RWPE2 (cell line): Measurements from ENCODE around the gene KIAA0513.

Source experiments
- ATAC-seq: fragments of 200-7000 bp; cut with Tn5 transposase; 3 replicates; pipeline ENCODE4 v1.9.1; 2021; ENCODE audit warnings: low read depth
- DNase-seq: peaks from one replicate; pipeline ENCODE4 v3.0.0-alpha.2; 2020; ENCODE audit warnings: low spot score
- H3K27ac ChIP-seq: fragments of 450-650 bp; 2 replicates; pipeline ENCODE4 v1.5.1; 2017; ENCODE audit warnings: mild to moderate bottlenecking; ENCODE audit not compliant: poor library complexity, severe bottlenecking
- H3K27me3 ChIP-seq: fragments of 250-450 bp; sonication (Bioruptor Pico); 2 replicates; pipeline ENCODE4 v1.5.1; 2021; ENCODE audit warnings: mild to moderate bottlenecking, moderate library complexity; ENCODE audit not compliant: insufficient read depth, poor library complexity, severe bottlenecking
- H3K36me3 ChIP-seq: fragments of 250-450 bp; sonication (Bioruptor Pico); 2 replicates; pipeline ENCODE4 v1.5.1; 2020; ENCODE audit warnings: low read depth, mild to moderate bottlenecking, moderate library complexity
- H3K4me1 ChIP-seq: fragments of 250-450 bp; sonication (Bioruptor Pico); 2 replicates; pipeline ENCODE4 v1.5.1; 2021; ENCODE audit warnings: mild to moderate bottlenecking, moderate library complexity; ENCODE audit not compliant: insufficient read depth, poor library complexity, severe bottlenecking
- H3K4me3 ChIP-seq: fragments of 250-450 bp; sonication (Bioruptor Pico); 2 replicates; pipeline ENCODE4 v1.5.1; 2021; ENCODE audit warnings: mild to moderate bottlenecking, moderate library complexity; ENCODE audit not compliant: severe bottlenecking
- H3K9me3 ChIP-seq: fragments of 250-450 bp; sonication (Bioruptor Pico); 2 replicates; pipeline ENCODE4 v1.5.1; 2021; ENCODE audit warnings: mild to moderate bottlenecking, moderate library complexity; ENCODE audit not compliant: severe bottlenecking
- CTCF ChIP-seq: fragments of 450-650 bp; IDR thresholded peaks from one replicate; pipeline ENCODE4 v1.5.1; 2017; ENCODE audit warnings: mild to moderate bottlenecking, moderate library complexity; ENCODE audit not compliant: poor library complexity, severe bottlenecking

KIAA0513 gene

GRCh38 chr16:85062323-85062722 is 34.7 kb downstream of the KIAA0513 start:
- no peak for TF ChIP-seq CTCF
- H3K4me3 ChIP-seq, result no peak overlapping the region
- H3K36me3 ChIP-seq, result peaks cover 4% of the 10 kb centered on the region; the same call in 1 of the 2 replicates
- DNase-seq (no peak), ATAC-seq (no peak)
- no peaks in the 10 kb centered on the region for H3K4me1 ChIP-seq
- no peak overlapping the region for H3K27ac ChIP-seq
- peaks cover 3% of the 10 kb centered on the region for H3K9me3 ChIP-seq
- no peaks in the 10 kb centered on the region for H3K27me3 ChIP-seq

- Histone ChIP-seq H3K4me3 (no peak overlapping the region), H3K27me3 (no peaks in the 10 kb centered on the region), H3K36me3 (peaks cover 4% of the 10 kb centered on the region; the same call in 1 of the 2 replicates), H3K4me1 (no peaks in the 10 kb centered on the region), H3K27ac (no peak overlapping the region), H3K9me3 (peaks cover 3% of the 10 kb centered on the region)
- ATAC-seq (0 out of 3 replicates have a peak, but pooled peaks have one; percentile 42), DNase-seq (no peak)
- no peak for TF ChIP-seq CTCF
Measured at GRCh38 chr16:85062845-85063244, 35.2 kb downstream of the KIAA0513 start.

- Histone ChIP-seq H3K27me3 (no peaks in the 10 kb centered on the region), H3K9me3 (peaks cover 3% of the 10 kb centered on the region), H3K27ac (no peak overlapping the region), H3K4me3 (no peak overlapping the region), H3K36me3 (no peaks in the 10 kb centered on the region), H3K4me1 (no peaks in the 10 kb centered on the region)
- ATAC-seq, result no peak
- TF ChIP-seq CTCF, result no peak
- no peak for DNase-seq
Measured at GRCh38 chr16:85064186-85064585, 36.6 kb downstream of the KIAA0513 start.

- H3K36me3 ChIP-seq, result no peaks in the 10 kb centered on the region
- no peak overlapping the region for H3K27ac ChIP-seq
- ATAC-seq (no peak), DNase-seq (no peak)
- no peaks in the 10 kb centered on the region for H3K27me3 ChIP-seq
- H3K4me3 ChIP-seq, result no peak overlapping the region
- H3K9me3 ChIP-seq, result peaks cover 3% of the 10 kb centered on the region
- H3K4me1 ChIP-seq, result no peaks in the 10 kb centered on the region
- TF ChIP-seq CTCF, result no peak
Measured at GRCh38 chr16:85065099-85065498, 37.5 kb downstream of the KIAA0513 start.

- Histone ChIP-seq H3K4me3 (no peak overlapping the region), H3K4me1 (no peaks in the 10 kb centered on the region), H3K9me3 (peaks cover 3% of the 10 kb centered on the region), H3K36me3 (peaks cover 6% of the 10 kb centered on the region; the same call in 1 of the 2 replicates), H3K27me3 (no peaks in the 10 kb centered on the region), H3K27ac (no peak overlapping the region)
- DNase-seq, result no peak
- ATAC-seq, result no peak
- no peak for TF ChIP-seq CTCF
Measured at GRCh38 chr16:85066346-85066885, 38.8 kb downstream of the KIAA0513 start.
